NCI-H146 treated with DMSO at 0.1 percent for 48 hours (cell line): ENCODE results near the gene IL3RA.
"Not testable (repeated sequence)": the region's sequence is repeated elsewhere in the genome, so short reads cannot be mapped to it uniquely, and the experiment has no call there.

Source experiments
- DNase-seq: peaks from one replicate; lab custom pipeline; 2025; ENCODE audit not compliant: unreplicated experiment; lab: John Stamatoyannopoulos, UW

IL3RA gene

GRCh38 chrX:1422135-1422465, 85.5 kb downstream of the IL3RA start:
- DNase-seq = no peak

GRCh38 chrX:1423215-1423614, 86.6 kb downstream of the IL3RA start:
- no peak for DNase-seq

GRCh38 chrX:1424147-1424851, 87.7 kb downstream of the IL3RA start:
- no peak for DNase-seq

GRCh38 chrX:1425381-1425780, 88.8 kb downstream of the IL3RA start:
- DNase-seq = no peak

DNA sequence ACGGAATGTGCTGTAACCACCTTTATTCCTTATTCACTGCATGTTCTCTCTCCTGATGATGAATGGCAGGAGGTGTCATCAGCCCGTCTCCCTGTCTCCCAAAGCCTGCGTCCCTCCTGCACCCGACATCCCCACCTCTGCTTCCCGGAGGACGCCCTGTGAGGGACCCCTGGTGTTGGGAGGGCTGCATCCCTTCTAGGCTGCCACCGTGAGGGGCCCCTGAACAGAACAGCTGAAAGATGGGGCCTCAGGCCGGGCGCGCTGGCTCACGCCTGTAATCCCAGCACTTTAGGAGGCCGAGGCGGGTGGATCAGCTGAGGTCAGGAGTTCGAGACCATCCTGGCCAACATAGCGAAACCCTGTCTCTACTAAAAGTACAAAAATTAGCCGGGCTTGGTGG, 89.7 kb downstream of the IL3RA start:
- not testable (repeated sequence) for DNase-seq

DNA sequence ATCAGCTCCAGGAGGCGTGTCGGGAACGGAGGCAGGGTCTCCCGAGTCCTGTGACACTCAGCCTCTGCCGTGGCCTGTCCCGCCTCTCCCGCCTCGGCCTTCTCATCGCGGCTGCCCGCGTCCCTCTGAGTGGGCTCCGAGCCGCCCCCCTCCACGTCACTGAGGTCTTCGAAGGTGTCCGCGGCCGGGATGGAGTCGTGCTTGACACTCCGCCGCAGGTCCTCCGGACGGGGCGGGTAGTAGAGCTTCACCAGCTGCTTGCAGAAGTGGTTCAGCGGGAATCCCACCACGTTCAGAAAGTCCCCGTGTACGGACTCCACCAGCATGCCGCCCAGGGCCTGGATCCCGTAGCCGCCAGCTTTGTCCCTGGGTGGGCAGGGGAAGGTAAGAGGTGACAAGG, 91.2 kb downstream of the IL3RA start:
- no peak for DNase-seq

GRCh38 chrX:1430451-1430850, 93.9 kb downstream of the IL3RA start:
- DNase-seq = no peak
